ENCODE data around the gene LCE3A.
"Not testable (repeated sequence)": the region's sequence is repeated elsewhere in the genome, so short reads cannot be mapped to it uniquely, and the experiment has no call there.

The LCE3A gene

GRCh38 chr1:152621993-152622392 lies 910 bp downstream of the LCE3A start:
- Histone ChIP-seq H3K36me3 (ENCODE audit: insufficient read depth, insufficient read length, low read length) (no peaks in the 10 kb centered on the region), H3K9ac (ENCODE audit: insufficient read length, low read depth) (no peak overlapping the region), H3K9me3 (ENCODE audit: insufficient read depth, low read length) (peaks cover 27% of the 10 kb centered on the region), H3K4me3 (ENCODE audit: insufficient read length, low read depth) (no peak overlapping the region), H3K27me3 (ENCODE audit: insufficient read depth, insufficient read length) (no peaks in the 10 kb centered on the region), H3K4me1 (ENCODE audit: insufficient read depth, insufficient read length) (peaks cover 7% of the 10 kb centered on the region)
- TF ChIP-seq ZNF274 (IDR thresholded peaks at IDR 0.05; ENCODE audit: low read depth, low read length): no peak
- TF ChIP-seq YY1 (IDR thresholded peaks at IDR 0.05; ENCODE audit: insufficient read depth, insufficient read length): no peak
- no peak for TF ChIP-seq SUZ12 (IDR thresholded peaks at IDR 0.05; ENCODE audit: extremely low read depth, insufficient read depth, insufficient read length)
- no peak for DNase-seq (ENCODE audit: low read depth, low spot score)

GRCh38 chr1:152613511-152613910 lies 9.4 kb downstream of the LCE3A start, which contains the start of gene LCE3B:
Gene LCE3B (plus strand): TSS chr1:152613811. CDS start chr1:152613811, 0 bp downstream.
- H3K9me3 ChIP-seq (ENCODE audit: insufficient read depth, low read length): peaks cover 11% of the 10 kb centered on the region
- no peak for DNase-seq (ENCODE audit: low read depth, low spot score)
- H3K9ac ChIP-seq (ENCODE audit: insufficient read length, low read depth): no peak within 1 kb of the TSS
- H3K4me3 ChIP-seq (ENCODE audit: insufficient read length, low read depth): no peak within 1 kb of the TSS
- H3K27me3 ChIP-seq (ENCODE audit: insufficient read depth, insufficient read length): no peaks in the 10 kb centered on the region
- no peaks in the 10 kb centered on the region for H3K36me3 ChIP-seq (ENCODE audit: insufficient read depth, insufficient read length, low read length)
- H3K4me1 ChIP-seq (ENCODE audit: insufficient read depth, insufficient read length): no peaks in the 10 kb centered on the region
- no peak for TF ChIP-seq ZNF274 (IDR thresholded peaks at IDR 0.05; ENCODE audit: low read depth, low read length)

GRCh38 chr1:152599934-152600333 lies 23.0 kb downstream of the LCE3A start, which contains the start of gene LCE3C:
Gene LCE3C (plus strand): TSS chr1:152600234. CDS start chr1:152600732, 498 bp downstream.
- no peak within 1 kb of the TSS for H3K9ac ChIP-seq (ENCODE audit: insufficient read length, low read depth)
- H3K36me3 ChIP-seq (ENCODE audit: insufficient read depth, insufficient read length, low read length): no peaks in the 10 kb centered on the region

GRCh38 chr1:152596986-152597385 lies 25.9 kb downstream of the LCE3A start:
- Histone ChIP-seq H3K9ac (ENCODE audit: insufficient read length, low read depth) (no peak overlapping the region), H3K27me3 (ENCODE audit: insufficient read depth, insufficient read length) (no peaks in the 10 kb centered on the region), H3K4me3 (ENCODE audit: insufficient read length, low read depth) (no peak overlapping the region), H3K36me3 (ENCODE audit: insufficient read depth, insufficient read length, low read length) (no peaks in the 10 kb centered on the region), H3K4me1 (ENCODE audit: insufficient read depth, insufficient read length) (no peaks in the 10 kb centered on the region), H3K9me3 (ENCODE audit: insufficient read depth, low read length) (no peaks in the 10 kb centered on the region)
- no peak for TF ChIP-seq YY1 (IDR thresholded peaks at IDR 0.05; ENCODE audit: insufficient read depth, insufficient read length)
- no peak for TF ChIP-seq SUZ12 (IDR thresholded peaks at IDR 0.05; ENCODE audit: extremely low read depth, insufficient read depth, insufficient read length)
- no peak for TF ChIP-seq ZNF274 (IDR thresholded peaks at IDR 0.05; ENCODE audit: low read depth, low read length)
- no peak for DNase-seq (ENCODE audit: low read depth, low spot score)

More at GRCh38 chr1:152599934-152600333, 23.0 kb downstream of the LCE3A start, which contains the start of gene LCE3C:
- TF ChIP-seq YY1 (IDR thresholded peaks at IDR 0.05; ENCODE audit: insufficient read depth, insufficient read length) (no peak), SUZ12 (IDR thresholded peaks at IDR 0.05; ENCODE audit: extremely low read depth, insufficient read depth, insufficient read length) (no peak), ZNF274 (IDR thresholded peaks at IDR 0.05; ENCODE audit: low read depth, low read length) (no peak)
- Histone ChIP-seq H3K9me3 (ENCODE audit: insufficient read depth, low read length) (no peaks in the 10 kb centered on the region), H3K27me3 (ENCODE audit: insufficient read depth, insufficient read length) (no peaks in the 10 kb centered on the region), H3K4me1 (ENCODE audit: insufficient read depth, insufficient read length) (no peaks in the 10 kb centered on the region), H3K4me3 (ENCODE audit: insufficient read length, low read depth) (no peak within 1 kb of the TSS)
- no peak for DNase-seq (ENCODE audit: low read depth, low spot score)

GRCh38 chr1:152585586-152585985 lies 37.3 kb downstream of the LCE3A start:
- Histone ChIP-seq H3K4me3 (ENCODE audit: insufficient read length, low read depth) (no peak overlapping the region), H3K9me3 (ENCODE audit: insufficient read depth, low read length) (no peaks in the 10 kb centered on the region), H3K4me1 (ENCODE audit: insufficient read depth, insufficient read length) (no peaks in the 10 kb centered on the region), H3K36me3 (ENCODE audit: insufficient read depth, insufficient read length, low read length) (no peaks in the 10 kb centered on the region), H3K27me3 (ENCODE audit: insufficient read depth, insufficient read length) (no peaks in the 10 kb centered on the region), H3K9ac (ENCODE audit: insufficient read length, low read depth) (no peak overlapping the region)
- TF ChIP-seq SUZ12 (IDR thresholded peaks at IDR 0.05; ENCODE audit: extremely low read depth, insufficient read depth, insufficient read length): no peak
- no peak for TF ChIP-seq YY1 (IDR thresholded peaks at IDR 0.05; ENCODE audit: insufficient read depth, insufficient read length)
- TF ChIP-seq ZNF274 (IDR thresholded peaks at IDR 0.05; ENCODE audit: low read depth, low read length): no peak
- no peak for DNase-seq (ENCODE audit: low read depth, low spot score)

GRCh38 chr1:152582647-152583046 lies 40.3 kb downstream of the LCE3A start:
- no peak overlapping the region for H3K4me3 ChIP-seq (ENCODE audit: insufficient read length, low read depth)
- H3K9ac ChIP-seq (ENCODE audit: insufficient read length, low read depth): no peak overlapping the region
- H3K4me1 ChIP-seq (ENCODE audit: insufficient read depth, insufficient read length): no peaks in the 10 kb centered on the region
- no peaks in the 10 kb centered on the region for H3K27me3 ChIP-seq (ENCODE audit: insufficient read depth, insufficient read length)
- H3K36me3 ChIP-seq (ENCODE audit: insufficient read depth, insufficient read length, low read length): no peaks in the 10 kb centered on the region
- TF ChIP-seq YY1 (IDR thresholded peaks at IDR 0.05; ENCODE audit: insufficient read depth, insufficient read length) (no peak), SUZ12 (IDR thresholded peaks at IDR 0.05; ENCODE audit: extremely low read depth, insufficient read depth, insufficient read length) (no peak), ZNF274 (IDR thresholded peaks at IDR 0.05; ENCODE audit: low read depth, low read length) (no peak)
- no peak for DNase-seq (ENCODE audit: low read depth, low spot score)
- H3K9me3 ChIP-seq (ENCODE audit: insufficient read depth, low read length): no peaks in the 10 kb centered on the region

- no peak for DNase-seq (ENCODE audit: low read depth, low spot score)
- TF ChIP-seq ZNF274 (IDR thresholded peaks at IDR 0.05; ENCODE audit: low read depth, low read length): no peak
- TF ChIP-seq SUZ12 (IDR thresholded peaks at IDR 0.05; ENCODE audit: extremely low read depth, insufficient read depth, insufficient read length): no peak
- no peak for TF ChIP-seq YY1 (IDR thresholded peaks at IDR 0.05; ENCODE audit: insufficient read depth, insufficient read length)
- H3K9me3 ChIP-seq (ENCODE audit: insufficient read depth, low read length): no peaks in the 10 kb centered on the region
Measured at GRCh38 chr1:152580433-152580832, 42.5 kb downstream of the LCE3A start, which contains the start of gene LCE3D. Gene LCE3D (minus strand): TSS chr1:152580516. CDS start chr1:152579936, 580 bp downstream.

GRCh38 chr1:152579526-152579925 lies 43.4 kb downstream of the LCE3A start:
- H3K36me3 ChIP-seq (ENCODE audit: insufficient read depth, insufficient read length, low read length); H3K4me3 ChIP-seq (ENCODE audit: insufficient read length, low read depth); H3K4me1 ChIP-seq (ENCODE audit: insufficient read depth, insufficient read length); H3K9ac ChIP-seq (ENCODE audit: insufficient read length, low read depth); H3K9me3 ChIP-seq (ENCODE audit: insufficient read depth, low read length); DNase-seq (ENCODE audit: low read depth, low spot score); H3K27me3 ChIP-seq (ENCODE audit: insufficient read depth, insufficient read length): not testable (repeated sequence)

More at GRCh38 chr1:152580433-152580832, 42.5 kb downstream of the LCE3A start, which contains the start of gene LCE3D:
- Histone ChIP-seq H3K9ac (ENCODE audit: insufficient read length, low read depth) (no peak within 1 kb of the TSS), H3K36me3 (ENCODE audit: insufficient read depth, insufficient read length, low read length) (no peaks in the 10 kb centered on the region), H3K4me1 (ENCODE audit: insufficient read depth, insufficient read length) (no peaks in the 10 kb centered on the region), H3K4me3 (ENCODE audit: insufficient read length, low read depth) (no peak within 1 kb of the TSS), H3K27me3 (ENCODE audit: insufficient read depth, insufficient read length) (no peaks in the 10 kb centered on the region)
